Measurements from ENCODE around the gene PCDHA2.
"Not testable (repeated sequence)": the region's sequence is repeated elsewhere in the genome, so short reads cannot be mapped to it uniquely, and the experiment has no call there.

The PCDHA2 gene

DNA sequence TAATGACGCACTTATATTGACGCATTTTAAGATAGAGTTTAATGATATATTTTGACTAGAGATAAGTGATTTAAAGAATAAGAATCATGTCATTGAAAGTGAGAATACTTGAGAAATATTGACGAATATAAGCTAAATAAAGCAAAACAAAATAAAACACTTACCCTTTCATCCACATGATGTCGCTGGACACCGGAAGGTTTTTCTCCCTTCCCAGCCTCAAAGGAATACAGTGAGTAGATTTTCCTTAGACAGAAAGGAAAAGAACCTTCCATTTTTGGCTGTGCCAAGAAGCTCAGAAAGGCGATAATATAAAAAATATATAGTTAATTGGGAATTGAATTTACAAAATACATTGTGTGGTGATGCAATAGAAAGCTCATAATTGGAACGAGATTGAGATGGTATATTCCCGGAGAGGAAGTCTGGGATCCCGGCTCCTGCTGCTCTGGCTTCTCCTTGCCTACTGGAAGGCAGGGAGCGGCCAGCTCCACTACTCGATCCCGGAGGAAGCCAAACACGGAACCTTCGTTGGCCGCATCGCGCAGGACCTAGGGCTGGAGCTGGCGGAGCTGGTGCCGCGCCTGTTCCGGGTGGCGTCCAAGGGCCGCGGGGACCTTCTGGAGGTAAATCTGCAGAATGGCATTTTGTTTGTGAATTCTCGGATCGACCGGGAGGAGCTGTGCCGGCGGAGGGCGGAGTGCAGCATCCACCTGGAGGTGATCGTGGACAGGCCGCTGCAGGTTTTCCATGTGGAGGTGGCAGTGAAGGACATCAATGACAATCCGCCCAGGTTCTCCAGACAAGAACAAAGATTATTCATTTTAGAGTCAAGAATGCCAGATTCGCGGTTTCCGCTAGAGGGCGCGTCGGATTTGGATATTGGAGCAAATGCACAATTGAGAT, 27.0 kb downstream of the PCDHA2 start, which contains the start of gene PCDHA5:
Gene PCDHA5 (plus strand): TSS at position 239 of the 906 bp plus-strand sequence.
- H2AFZ ChIP-seq, result no peak within 1 kb of the TSS
- H3K36me3 ChIP-seq (ENCODE audit: control insufficient read depth, insufficient read depth, low read length), result no peaks in the 10 kb centered on the region
- no peaks in the 10 kb centered on the region for H3K27me3 ChIP-seq (ENCODE audit: control insufficient read depth, insufficient read depth, low read length)
- no peak within 1 kb of the TSS for H3K4me2 ChIP-seq (ENCODE audit: low read length)
- H3K4me1 ChIP-seq, result no peaks in the 10 kb centered on the region
- no peaks in the 10 kb centered on the region for H3K9me3 ChIP-seq (ENCODE audit: control insufficient read depth, low read length)
- no peak within 1 kb of the TSS for H3K27ac ChIP-seq
- no peak within 1 kb of the TSS for H3K9ac ChIP-seq
- TF ChIP-seq, protein P1, sequence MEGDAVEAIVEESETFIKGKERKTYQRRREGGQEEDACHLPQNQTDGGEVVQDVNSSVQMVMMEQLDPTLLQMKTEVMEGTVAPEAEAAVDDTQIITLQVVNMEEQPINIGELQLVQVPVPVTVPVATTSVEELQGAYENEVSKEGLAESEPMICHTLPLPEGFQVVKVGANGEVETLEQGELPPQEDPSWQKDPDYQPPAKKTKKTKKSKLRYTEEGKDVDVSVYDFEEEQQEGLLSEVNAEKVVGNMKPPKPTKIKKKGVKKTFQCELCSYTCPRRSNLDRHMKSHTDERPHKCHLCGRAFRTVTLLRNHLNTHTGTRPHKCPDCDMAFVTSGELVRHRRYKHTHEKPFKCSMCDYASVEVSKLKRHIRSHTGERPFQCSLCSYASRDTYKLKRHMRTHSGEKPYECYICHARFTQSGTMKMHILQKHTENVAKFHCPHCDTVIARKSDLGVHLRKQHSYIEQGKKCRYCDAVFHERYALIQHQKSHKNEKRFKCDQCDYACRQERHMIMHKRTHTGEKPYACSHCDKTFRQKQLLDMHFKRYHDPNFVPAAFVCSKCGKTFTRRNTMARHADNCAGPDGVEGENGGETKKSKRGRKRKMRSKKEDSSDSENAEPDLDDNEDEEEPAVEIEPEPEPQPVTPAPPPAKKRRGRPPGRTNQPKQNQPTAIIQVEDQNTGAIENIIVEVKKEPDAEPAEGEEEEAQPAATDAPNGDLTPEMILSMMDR (IDR thresholded peaks at IDR 0.05), result no peak
- H3K79me2 ChIP-seq, result no peaks in the 10 kb centered on the region
- no peak within 1 kb of the TSS for H3K4me3 ChIP-seq (ENCODE audit: low read depth, low read length)

DNA sequence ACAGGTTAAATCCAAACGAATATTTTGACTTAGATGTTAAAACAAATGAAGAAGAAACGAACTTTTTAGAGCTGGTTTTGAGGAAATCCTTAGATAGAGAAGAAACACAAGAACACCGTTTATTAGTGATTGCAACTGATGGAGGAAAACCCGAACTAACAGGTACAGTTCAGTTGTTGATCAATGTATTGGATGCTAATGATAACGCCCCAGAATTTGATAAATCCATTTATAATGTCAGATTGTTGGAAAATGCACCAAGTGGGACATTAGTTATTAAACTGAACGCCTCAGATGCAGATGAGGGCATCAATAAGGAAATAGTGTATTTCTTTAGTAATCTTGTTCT, 27.6 kb downstream of the PCDHA2 start:
- no peaks in the 10 kb centered on the region for H3K79me2 ChIP-seq
- H3K27me3 ChIP-seq (ENCODE audit: control insufficient read depth, insufficient read depth, low read length), result no peaks in the 10 kb centered on the region
- H2AFZ ChIP-seq, result no peak overlapping the region
- no peak overlapping the region for H3K4me2 ChIP-seq (ENCODE audit: low read length)
- no peak overlapping the region for H3K9ac ChIP-seq
- no peak overlapping the region for H3K27ac ChIP-seq
- no peaks in the 10 kb centered on the region for H3K36me3 ChIP-seq (ENCODE audit: control insufficient read depth, insufficient read depth, low read length)
- no peak overlapping the region for H3K4me3 ChIP-seq (ENCODE audit: low read depth, low read length)
- no peaks in the 10 kb centered on the region for H3K4me1 ChIP-seq
- TF ChIP-seq, protein P1 (IDR thresholded peaks at IDR 0.05), result no peak
- no peaks in the 10 kb centered on the region for H3K9me3 ChIP-seq (ENCODE audit: control insufficient read depth, low read length)

DNA sequence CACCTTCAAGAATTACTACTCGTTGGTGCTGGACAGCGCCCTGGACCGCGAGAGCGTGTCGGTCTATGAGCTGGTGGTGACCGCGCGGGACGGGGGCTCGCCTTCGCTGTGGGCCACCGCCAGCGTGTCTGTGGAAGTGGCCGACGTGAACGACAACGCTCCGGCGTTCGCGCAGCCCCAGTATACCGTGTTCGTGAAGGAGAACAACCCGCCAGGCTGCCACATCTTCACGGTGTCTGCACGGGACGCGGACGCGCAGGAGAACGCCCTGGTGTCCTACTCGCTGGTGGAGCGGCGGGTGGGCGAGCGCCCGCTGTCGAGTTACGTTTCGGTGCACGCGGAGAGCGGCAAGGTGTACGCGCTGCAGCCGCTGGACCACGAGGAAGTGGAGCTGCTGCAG, 28.3 kb downstream of the PCDHA2 start:
- H3K36me3 ChIP-seq (ENCODE audit: control insufficient read depth, insufficient read depth, low read length); H3K4me3 ChIP-seq (ENCODE audit: low read depth, low read length); H3K4me1 ChIP-seq; H3K4me2 ChIP-seq (ENCODE audit: low read length); H2AFZ ChIP-seq; H3K79me2 ChIP-seq; H3K27me3 ChIP-seq (ENCODE audit: control insufficient read depth, insufficient read depth, low read length); H3K9me3 ChIP-seq (ENCODE audit: control insufficient read depth, low read length); H3K9ac ChIP-seq; H3K27ac ChIP-seq: not testable (repeated sequence)

DNA sequence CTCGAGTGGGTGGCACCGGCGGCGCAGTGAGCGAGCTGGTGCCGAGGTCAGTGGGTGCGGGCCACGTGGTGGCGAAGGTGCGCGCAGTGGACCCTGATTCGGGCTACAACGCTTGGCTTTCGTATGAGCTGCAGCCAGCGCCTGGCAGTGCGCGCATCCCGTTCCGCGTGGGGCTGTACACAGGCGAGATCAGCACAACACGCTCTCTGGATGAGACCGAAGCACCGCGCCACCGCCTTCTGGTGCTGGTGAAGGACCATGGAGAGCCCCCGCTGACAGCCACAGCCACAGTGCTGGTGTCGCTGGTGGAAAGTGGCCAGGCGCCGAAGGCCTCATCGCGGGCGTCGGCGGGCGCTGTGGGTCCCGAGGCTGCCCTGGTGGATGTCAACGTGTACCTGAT, 28.8 kb downstream of the PCDHA2 start:
- H3K36me3 ChIP-seq (ENCODE audit: control insufficient read depth, insufficient read depth, low read length), result no peaks in the 10 kb centered on the region
- no peak overlapping the region for H2AFZ ChIP-seq
- no peak overlapping the region for H3K9ac ChIP-seq
- no peak overlapping the region for H3K27ac ChIP-seq
- no peaks in the 10 kb centered on the region for H3K4me1 ChIP-seq
- H3K4me2 ChIP-seq (ENCODE audit: low read length), result no peak overlapping the region
- no peak overlapping the region for H3K4me3 ChIP-seq (ENCODE audit: low read depth, low read length)
- peaks cover 1% of the 10 kb centered on the region for H3K9me3 ChIP-seq (ENCODE audit: control insufficient read depth, low read length)
- TF ChIP-seq, protein P1 (IDR thresholded peaks at IDR 0.05), result no peak
- no peaks in the 10 kb centered on the region for H3K27me3 ChIP-seq (ENCODE audit: control insufficient read depth, insufficient read depth, low read length)
- no peaks in the 10 kb centered on the region for H3K79me2 ChIP-seq

DNA sequence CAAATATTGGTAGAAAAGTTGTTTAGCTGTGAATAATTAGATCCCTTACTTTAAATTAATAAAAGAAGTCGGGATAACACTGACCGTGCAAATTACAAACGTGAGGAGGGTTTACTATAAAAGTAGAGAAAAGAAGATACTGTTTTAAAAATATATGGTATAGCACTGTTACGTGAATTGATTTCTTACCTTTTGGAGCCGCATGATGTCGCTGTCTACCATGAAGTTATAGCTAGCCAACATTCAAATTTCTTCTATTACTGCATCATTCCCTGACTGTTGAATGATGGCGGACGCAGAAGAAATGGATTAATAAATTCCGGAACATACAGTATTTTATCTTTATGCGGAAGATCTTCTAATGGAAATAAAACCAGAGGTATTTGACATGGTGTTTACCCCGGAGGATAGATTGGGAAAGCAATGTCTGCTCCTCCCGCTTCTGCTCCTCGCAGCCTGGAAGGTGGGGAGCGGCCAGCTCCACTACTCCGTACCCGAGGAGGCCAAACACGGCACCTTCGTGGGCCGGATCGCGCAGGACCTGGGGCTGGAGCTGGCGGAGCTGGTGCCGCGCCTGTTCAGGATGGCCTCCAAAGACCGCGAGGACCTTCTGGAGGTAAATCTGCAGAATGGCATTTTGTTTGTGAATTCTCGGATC, 33.2 kb downstream of the PCDHA2 start, which contains the start of gene PCDHA6:
Gene PCDHA6 (plus strand): TSS at position 257 of the 658 bp plus-strand sequence. CDS start 132 bp downstream, at position 389.
- Histone ChIP-seq H2AFZ (no peak within 1 kb of the TSS), H3K4me3 (ENCODE audit: low read depth, low read length) (no peak within 1 kb of the TSS), H3K9me3 (ENCODE audit: control insufficient read depth, low read length) (peaks cover 3% of the 10 kb centered on the region), H3K36me3 (ENCODE audit: control insufficient read depth, insufficient read depth, low read length) (no peaks in the 10 kb centered on the region), H3K27ac (peak within 1 kb of the TSS; percentile 12), H3K9ac (no peak within 1 kb of the TSS), H3K79me2 (no peaks in the 10 kb centered on the region), H3K27me3 (ENCODE audit: control insufficient read depth, insufficient read depth, low read length) (no peaks in the 10 kb centered on the region), H3K4me2 (ENCODE audit: low read length) (no peak within 1 kb of the TSS), H3K4me1 (no peaks in the 10 kb centered on the region)
- TF ChIP-seq, protein P1 (IDR thresholded peaks at IDR 0.05), result no peak

Data from parathyroid adenoma (tissue), 2 donors.